GM19467 (cell line): Measurements from ENCODE around the gene ANKRD44.

Experiments
- ATAC-seq: cut with Tn5 transposase; IDR thresholded peaks from one replicate; pipeline ENCODE4 v1.9.1; 2021; ENCODE audit warnings: mild to moderate bottlenecking, moderate library complexity; ENCODE audit not compliant: unreplicated experiment

The ANKRD44 gene

GRCh38 chr2:197156771-197157170, 153.8 kb downstream of the ANKRD44 start:
- no peak for ATAC-seq

GRCh38 chr2:197152451-197153228, 157.9 kb downstream of the ANKRD44 start:
- ATAC-seq = peak; percentile 70

- ATAC-seq = no peak
Observed at GRCh38 chr2:197149546-197149945, 161.0 kb downstream of the ANKRD44 start.

GRCh38 chr2:197148401-197148800, 162.2 kb downstream of the ANKRD44 start:
- ATAC-seq = no peak

GRCh38 chr2:197147942-197148341, 162.6 kb downstream of the ANKRD44 start:
- ATAC-seq = no peak

DNA sequence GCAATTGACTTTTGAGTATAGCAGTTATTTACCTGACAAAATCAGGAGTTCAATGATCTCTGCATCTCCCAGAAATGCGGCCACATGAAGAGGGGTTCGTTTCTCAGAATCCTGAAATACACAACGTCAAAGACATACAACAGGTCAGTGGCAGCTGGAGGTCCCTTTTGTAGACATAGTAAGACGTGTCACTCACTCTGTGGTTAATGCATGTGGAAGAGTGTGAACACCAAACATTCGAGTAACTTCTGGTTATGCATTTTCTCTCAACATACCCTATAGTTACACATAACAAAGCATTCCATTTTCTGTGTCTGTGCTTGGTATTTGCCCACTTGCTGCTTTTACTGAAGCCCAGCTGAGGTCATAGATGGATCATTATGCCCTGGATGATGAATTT, 163.6 kb downstream of the ANKRD44 start:
- ATAC-seq = no peak

DNA sequence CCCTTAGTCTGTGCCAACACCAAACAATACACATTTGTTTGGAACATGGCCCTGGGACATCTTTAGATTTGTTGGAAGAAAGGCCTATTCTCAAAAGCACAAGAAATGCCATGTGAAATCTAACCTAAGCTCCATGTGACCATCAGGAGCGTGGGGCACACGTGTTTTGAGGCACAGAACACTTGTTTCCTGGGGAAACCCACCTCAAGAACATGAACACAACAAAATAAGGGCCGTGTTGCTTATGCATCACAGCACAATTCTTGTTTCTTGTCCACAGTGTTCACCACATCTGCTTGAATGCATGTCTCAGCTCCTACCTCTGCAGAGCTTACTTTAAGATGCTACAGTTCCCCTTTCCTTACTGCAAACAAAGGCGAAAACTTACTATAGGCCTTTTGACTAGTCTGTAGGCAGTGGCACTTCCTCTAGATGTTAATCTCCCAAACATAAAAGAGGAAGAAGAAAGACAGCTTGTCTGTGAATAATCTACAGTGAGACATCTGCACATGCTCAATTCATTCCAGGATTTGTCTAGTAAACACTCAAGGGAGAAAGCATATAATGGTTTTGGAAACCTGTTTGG, 165.0 kb downstream of the ANKRD44 start:
- peak; percentile 97 for ATAC-seq

- no peak for ATAC-seq
Observed at GRCh38 chr2:197144183-197144582, 166.4 kb downstream of the ANKRD44 start.

- no peak for ATAC-seq
Observed at GRCh38 chr2:197141702-197142473, 168.7 kb downstream of the ANKRD44 start.

GRCh38 chr2:197140045-197140444, 170.5 kb downstream of the ANKRD44 start:
- no peak for ATAC-seq

DNA sequence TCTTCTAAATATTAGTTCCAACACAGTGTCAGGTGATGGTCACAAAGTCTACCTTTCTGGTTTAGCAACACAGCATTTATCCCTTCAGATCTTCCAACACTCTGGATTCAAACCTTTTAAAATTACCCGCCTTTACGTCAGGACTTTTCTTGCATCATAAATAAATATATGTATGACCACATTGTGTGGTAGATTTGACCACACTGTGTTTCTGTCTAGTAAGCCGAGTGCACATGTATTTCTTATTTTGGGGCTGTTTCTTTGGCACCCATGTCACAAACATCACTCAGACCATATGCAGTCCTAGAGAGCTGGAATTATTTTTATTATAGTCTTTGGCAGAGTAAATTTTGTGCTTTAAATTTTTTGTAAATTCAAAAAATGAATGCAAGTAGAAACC, 172.1 kb downstream of the ANKRD44 start:
- no peak for ATAC-seq

DNA sequence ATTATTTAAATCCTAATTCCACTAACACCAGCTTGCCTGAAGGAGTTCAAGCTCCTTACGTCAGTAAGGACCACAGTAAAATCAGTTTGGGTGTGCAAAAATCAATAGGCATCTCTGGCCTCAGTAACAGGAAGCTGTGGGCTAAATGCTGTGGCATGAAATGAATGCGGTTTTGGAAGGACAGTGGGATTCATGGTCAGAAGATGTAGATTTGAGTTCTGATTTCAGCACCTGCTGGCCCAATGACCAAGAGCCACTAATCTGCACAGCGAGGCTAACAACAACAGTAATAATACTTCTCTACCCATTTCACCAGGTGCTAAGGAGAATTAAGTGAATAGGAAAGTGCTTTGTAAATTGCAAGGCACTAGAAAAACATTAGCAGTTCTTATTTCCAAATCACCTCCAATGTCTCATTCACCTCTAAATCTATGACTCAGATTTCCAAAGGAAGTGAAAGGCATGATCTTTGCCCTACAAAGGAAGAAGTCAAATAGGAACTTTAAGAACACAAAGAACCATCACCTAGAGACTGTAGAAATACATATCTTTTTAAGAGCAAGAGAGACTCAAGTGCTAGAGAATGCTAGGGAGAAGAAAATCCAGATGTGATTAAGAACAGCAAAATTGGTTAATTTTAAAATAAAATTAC, 172.6 kb downstream of the ANKRD44 start:
- ATAC-seq = no peak

DNA sequence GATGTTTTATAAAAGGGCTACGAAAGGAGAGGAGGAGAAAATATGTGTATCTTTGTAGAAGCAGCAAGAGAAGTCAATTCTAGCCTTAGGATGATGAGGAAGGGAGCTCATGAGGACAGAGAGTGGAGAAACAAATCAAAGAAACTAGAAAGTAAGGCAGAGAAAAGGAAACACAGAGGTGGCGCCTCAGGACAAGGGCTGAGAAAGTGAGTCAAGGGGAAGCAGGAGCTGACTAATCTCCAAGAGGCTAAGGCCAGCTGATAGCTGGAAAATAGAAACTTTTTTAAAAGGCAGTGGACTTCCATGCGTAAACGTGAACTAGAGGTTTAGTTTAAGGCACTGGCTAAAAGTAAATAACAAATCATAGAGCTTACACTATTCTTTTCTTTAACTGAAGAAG, 173.3 kb downstream of the ANKRD44 start:
- no peak for ATAC-seq

- no peak for ATAC-seq
Observed at GRCh38 chr2:197136452-197136851, 174.1 kb downstream of the ANKRD44 start.

- ATAC-seq = no peak
Observed at GRCh38 chr2:197135806-197136205, 174.8 kb downstream of the ANKRD44 start.

GRCh38 chr2:197134206-197134605, 176.4 kb downstream of the ANKRD44 start:
- no peak for ATAC-seq

GRCh38 chr2:197131558-197131855, 179.1 kb downstream of the ANKRD44 start:
- ATAC-seq = peak; percentile 55

DNA sequence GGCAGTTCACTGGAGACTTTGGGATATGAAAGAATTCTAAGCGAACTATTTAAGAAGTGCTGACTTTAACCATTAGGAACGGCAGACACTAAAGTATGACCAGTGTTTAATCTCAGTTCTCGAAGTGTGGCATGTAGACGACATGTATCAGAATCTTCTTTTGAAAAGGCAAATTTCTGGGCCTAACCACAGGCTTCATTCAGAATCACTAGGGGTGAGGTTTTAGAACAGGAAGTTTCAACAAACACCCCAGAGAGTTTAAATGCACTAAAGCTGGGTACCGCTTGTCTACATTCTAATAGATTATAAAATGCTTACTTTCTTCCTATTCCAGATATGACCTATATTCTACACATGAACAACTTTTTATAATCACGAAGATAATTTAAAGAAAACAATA, 180.3 kb downstream of the ANKRD44 start:
- ATAC-seq = peak; percentile 84

- ATAC-seq = no peak
Observed at GRCh38 chr2:197128897-197129296, 181.7 kb downstream of the ANKRD44 start.

- no peak for ATAC-seq
Observed at GRCh38 chr2:197128126-197128525, 182.5 kb downstream of the ANKRD44 start.

GRCh38 chr2:197126630-197127352, 183.8 kb downstream of the ANKRD44 start:
- no peak for ATAC-seq
